OCI-LY7 (cell line): ENCODE results near the gene CMIP.

Experiments
- EZH2phosphoT487 ChIP-seq: fragments of 200-600 bp; sonication (generic); IDR thresholded peaks from 2 replicates; pipeline ENCODE4 v1.6.1; 2018; ENCODE audit warnings: low read depth, borderline replicate concordance, mild to moderate bottlenecking, mixed run types, antibody characterized with exemption, low read length, moderate library complexity, mixed read lengths
- TF ChIP-seq, protein P1 (sequence below): fragments of 200-600 bp; sonication (generic); conservative IDR thresholded peaks from 2 replicates; pipeline ENCODE4 v1.5.1; 2014; ENCODE audit warnings: mild to moderate bottlenecking, antibody characterized with exemption, low read length, moderate library complexity, mixed read lengths

DNA sequence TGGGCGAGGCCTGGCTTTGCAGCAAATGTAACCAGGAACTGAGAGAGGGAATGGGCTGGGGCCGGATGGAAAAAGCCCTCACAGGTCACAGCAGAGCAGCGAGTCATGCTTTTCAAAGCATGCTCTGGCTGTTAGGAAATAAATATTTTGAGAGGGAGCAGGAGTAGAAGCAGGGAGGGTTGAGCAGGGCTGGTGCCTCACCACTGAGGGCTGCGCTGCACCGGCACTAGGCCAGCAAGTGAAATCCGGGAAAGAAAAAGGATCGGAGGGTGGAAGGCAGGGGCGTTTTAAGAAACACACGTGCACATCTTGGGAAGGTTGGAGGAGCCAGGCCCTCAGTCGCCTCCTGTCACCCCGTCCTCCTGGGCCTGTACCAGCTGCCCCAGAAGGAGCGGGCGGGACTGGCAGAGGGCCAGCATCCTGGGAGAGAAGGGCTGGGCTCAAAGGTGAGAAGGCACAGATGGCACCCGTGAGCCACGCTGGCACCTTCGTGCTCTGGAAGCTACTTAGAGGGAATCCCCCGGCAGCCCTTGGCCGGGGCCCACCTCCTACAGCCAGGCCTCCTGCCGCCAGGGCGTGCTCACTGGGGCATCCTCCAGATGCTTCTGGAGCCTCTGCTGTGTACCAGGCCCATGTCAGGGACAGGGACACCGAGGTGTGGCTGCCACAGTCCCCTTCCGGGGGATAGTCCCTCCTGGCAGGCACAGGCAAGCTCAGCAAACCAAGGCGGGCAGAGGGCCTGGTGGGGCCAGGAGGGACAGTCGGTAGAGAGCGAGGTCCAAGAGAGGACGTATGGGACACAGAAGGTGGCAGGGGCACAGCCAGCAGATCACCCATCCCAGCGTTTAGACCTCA, 263.0 kb downstream of the CMIP start:
- TF ChIP-seq, protein P1, sequence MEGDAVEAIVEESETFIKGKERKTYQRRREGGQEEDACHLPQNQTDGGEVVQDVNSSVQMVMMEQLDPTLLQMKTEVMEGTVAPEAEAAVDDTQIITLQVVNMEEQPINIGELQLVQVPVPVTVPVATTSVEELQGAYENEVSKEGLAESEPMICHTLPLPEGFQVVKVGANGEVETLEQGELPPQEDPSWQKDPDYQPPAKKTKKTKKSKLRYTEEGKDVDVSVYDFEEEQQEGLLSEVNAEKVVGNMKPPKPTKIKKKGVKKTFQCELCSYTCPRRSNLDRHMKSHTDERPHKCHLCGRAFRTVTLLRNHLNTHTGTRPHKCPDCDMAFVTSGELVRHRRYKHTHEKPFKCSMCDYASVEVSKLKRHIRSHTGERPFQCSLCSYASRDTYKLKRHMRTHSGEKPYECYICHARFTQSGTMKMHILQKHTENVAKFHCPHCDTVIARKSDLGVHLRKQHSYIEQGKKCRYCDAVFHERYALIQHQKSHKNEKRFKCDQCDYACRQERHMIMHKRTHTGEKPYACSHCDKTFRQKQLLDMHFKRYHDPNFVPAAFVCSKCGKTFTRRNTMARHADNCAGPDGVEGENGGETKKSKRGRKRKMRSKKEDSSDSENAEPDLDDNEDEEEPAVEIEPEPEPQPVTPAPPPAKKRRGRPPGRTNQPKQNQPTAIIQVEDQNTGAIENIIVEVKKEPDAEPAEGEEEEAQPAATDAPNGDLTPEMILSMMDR = no peak
- no peak for TF ChIP-seq EZH2phosphoT487
